Upper lobe of right lung (tissue), 1 donor: ENCODE measurements around the gene DRAM2. TPM values are rescaled to one million over a fixed set of nuclear protein-coding genes. Genes with fewer than 3 reads are reported as not detected.
A peak's percentile ranks its signal among the peaks of the same experiment; 100 is the strongest.

Experiments used
- ATAC-seq: fragments of 200-7000 bp; cut with Tn5 transposase; one replicate; pipeline ENCODE4 v1.9.1; 2020; ENCODE audit warnings: mild to moderate bottlenecking, moderate library complexity
- DNase-seq: peaks from one replicate; pipeline ENCODE4 v3.0.0-alpha.2; 2020
- H3K27ac ChIP-seq: fragments of 200-600 bp; one replicate; pipeline ENCODE4 v1.8.0; 2022
- H3K27me3 ChIP-seq: fragments of 200-600 bp; one replicate; pipeline ENCODE4 v1.8.0; 2022; ENCODE audit warnings: mild to moderate bottlenecking
- H3K36me3 ChIP-seq: fragments of 200-600 bp; one replicate; pipeline ENCODE4 v1.8.0; 2022
- H3K4me1 ChIP-seq: fragments of 200-600 bp; one replicate; pipeline ENCODE4 v1.8.0; 2022
- H3K4me3 ChIP-seq: fragments of 200-600 bp; one replicate; pipeline ENCODE4 v1.8.0; 2022; ENCODE audit warnings: mild to moderate bottlenecking
- H3K9me3 ChIP-seq: fragments of 200-600 bp; one replicate; pipeline ENCODE4 v1.8.0; 2022
- CTCF ChIP-seq: fragments of 200-600 bp; IDR thresholded peaks from one replicate; pipeline ENCODE4 v1.8.0; 2022; ENCODE audit warnings: antibody characterized with exemption
- intact Hi-C: fragments of 100-400 bp; cut with DNase I; formaldehyde crosslinking; loops from one replicate; pipeline ENCODE4 v1.11.0; 2022
- total RNA-seq: library from RNA; stranded (reverse); fragmentation: NEBNext Ultra II Directional; extraction: Animal tissue kit (Norgen Biotek cat#: 25700); gene quantifications from one replicate; pipeline ENCODE4 v1.2.1, GENCODE V29; 2021
- donor health status: DM: no; HTN: yes; CAD: no; lungs with severe emphysema.

The DRAM2 gene
- total RNA-seq, 1 donor from 2014 or later: 50.8 TPM

DNA sequence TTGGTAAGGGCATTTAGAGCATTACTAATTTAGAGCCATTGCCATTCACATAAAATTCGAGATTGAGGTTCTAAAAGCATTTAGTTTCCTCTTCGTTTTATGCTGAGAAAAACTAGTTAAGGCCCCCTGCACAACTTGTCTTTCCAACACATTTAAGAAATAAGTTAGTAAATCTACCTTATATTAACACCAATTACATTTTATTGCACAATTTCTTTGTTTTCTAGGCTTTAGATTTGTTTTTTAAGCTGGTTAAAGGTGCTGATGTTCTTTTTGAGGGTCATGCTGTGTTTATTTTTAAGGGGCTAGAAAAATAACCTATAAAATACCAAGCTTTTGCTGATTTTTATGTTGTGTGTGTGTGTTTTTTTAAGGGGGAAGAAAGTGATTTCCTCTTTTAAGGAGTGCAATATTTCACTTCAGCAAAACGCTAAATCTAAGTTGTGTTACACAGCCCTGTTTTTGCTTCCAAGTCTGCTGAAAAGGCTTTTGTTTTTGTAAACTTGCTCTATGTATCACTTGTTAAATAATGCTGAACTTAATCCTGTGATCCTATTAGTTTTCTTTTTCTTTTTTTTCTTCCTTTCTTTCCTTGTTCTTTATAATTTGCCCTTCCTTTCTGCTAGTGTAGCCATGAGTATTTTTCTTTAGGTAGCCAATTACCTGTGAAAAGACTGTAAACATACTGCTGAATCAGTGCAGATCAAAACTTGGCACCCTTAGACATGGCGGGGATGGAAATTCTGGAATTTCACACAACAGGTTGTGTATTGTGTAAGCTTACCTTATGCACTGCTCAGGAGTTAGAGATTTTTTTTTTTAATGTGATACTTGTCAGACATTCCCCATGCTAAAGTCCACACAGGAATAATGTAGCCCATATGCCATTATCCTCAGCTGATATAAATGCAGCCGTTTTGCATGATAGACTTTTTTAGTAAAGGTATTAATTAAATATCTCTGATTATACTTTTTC, 1.6 kb upstream of the DRAM2 start:
- Histone ChIP-seq H3K4me1 (peaks cover 29% of the 10 kb centered on the region), H3K9me3 (no peaks in the 10 kb centered on the region), H3K4me3 (peak overlapping the region; percentile 87), H3K36me3 (peaks cover 16% of the 10 kb centered on the region), H3K27ac (peak overlapping the region; percentile 95), H3K27me3 (no peaks in the 10 kb centered on the region)
- DNase-seq (no peak), ATAC-seq (no peak)
- intact Hi-C loops: no loop called here
- no peak for TF ChIP-seq CTCF

- Histone ChIP-seq H3K9me3 (no peaks in the 10 kb centered on the region), H3K4me1 (peaks cover 23% of the 10 kb centered on the region), H3K36me3 (peaks cover 25% of the 10 kb centered on the region), H3K27me3 (no peaks in the 10 kb centered on the region), H3K27ac (peak overlapping the region; percentile 95), H3K4me3 (peak overlapping the region; percentile 87)
- ATAC-seq: peak; percentile 77
- no peak for DNase-seq
- no peak for TF ChIP-seq CTCF
- intact Hi-C loops: no loop called here
These were observed 731 bp upstream of the DRAM2 start for GRCh38 chr1:111140680-111140967.

DNA sequence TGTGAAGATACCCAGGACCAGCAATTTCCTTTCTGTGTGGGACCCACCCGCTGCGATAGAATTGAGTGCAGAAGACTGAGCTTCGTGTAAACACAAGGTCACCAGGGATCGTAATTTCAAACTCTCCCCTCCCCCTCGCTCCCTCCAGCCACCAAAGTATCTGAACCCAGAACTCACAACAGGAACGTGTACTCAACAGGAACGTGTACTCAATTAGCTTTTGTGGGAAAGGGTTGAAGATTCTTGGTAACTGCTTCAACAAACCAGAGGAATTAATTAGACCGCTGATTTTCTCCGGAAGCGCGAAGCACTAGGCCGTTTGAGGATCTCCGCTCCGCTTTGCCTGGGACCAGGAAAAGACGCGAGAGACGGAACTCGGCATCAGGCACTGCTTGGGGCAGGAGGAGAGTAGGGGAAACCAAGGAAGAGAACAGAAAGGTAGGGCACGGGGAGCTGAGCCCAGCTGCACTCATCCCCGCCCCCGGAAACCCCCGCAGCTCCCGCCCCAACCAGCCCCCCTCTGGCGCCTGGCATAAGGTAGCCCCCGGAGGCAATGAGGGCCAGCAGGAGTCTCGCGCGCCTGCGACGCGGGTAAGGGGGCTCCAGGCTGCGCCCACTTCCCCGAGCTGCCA, 453 bp downstream of the DRAM2 start:
- Histone ChIP-seq H3K4me1 (peaks cover 23% of the 10 kb centered on the region), H3K9me3 (no peaks in the 10 kb centered on the region), H3K4me3 (peak overlapping the region; percentile 87), H3K36me3 (peaks cover 32% of the 10 kb centered on the region), H3K27ac (peak overlapping the region; percentile 95), H3K27me3 (no peaks in the 10 kb centered on the region)
- no peak for TF ChIP-seq CTCF
- intact Hi-C loops: no loop called here
- ATAC-seq (peak; percentile 66), DNase-seq (no peak)

- Histone ChIP-seq H3K27me3 (no peaks in the 10 kb centered on the region), H3K27ac (peak overlapping the region; percentile 13), H3K4me3 (no peak overlapping the region), H3K4me1 (peaks cover 11% of the 10 kb centered on the region), H3K9me3 (no peaks in the 10 kb centered on the region), H3K36me3 (peaks cover 44% of the 10 kb centered on the region)
- intact Hi-C loops: no loop called here
- TF ChIP-seq CTCF: no peak
- ATAC-seq (peak; percentile 73), DNase-seq (no peak)
These were observed 6.0 kb downstream of the DRAM2 start for GRCh38 chr1:111133866-111134265.

- Histone ChIP-seq H3K4me1 (peaks cover 4% of the 10 kb centered on the region), H3K27me3 (no peaks in the 10 kb centered on the region), H3K9me3 (no peaks in the 10 kb centered on the region), H3K4me3 (no peak overlapping the region), H3K36me3 (peaks cover 46% of the 10 kb centered on the region), H3K27ac (no peak overlapping the region)
- DNase-seq (no peak), ATAC-seq (no peak)
- no peak for TF ChIP-seq CTCF
- intact Hi-C loops: no loop called here
These were observed 8.2 kb downstream of the DRAM2 start for GRCh38 chr1:111131693-111132092.
